Measurements from ENCODE around the gene PIEZO2. TPM values are rescaled to one million over a fixed set of nuclear protein-coding genes. Genes with fewer than 3 reads are reported as not detected.
"Not testable (repeated sequence)": the region's sequence is repeated elsewhere in the genome, so short reads cannot be mapped to it uniquely, and the experiment has no call there.

PIEZO2 gene
- total RNA-seq, 2 experiments from 2014 or later, result not detected

DNA sequence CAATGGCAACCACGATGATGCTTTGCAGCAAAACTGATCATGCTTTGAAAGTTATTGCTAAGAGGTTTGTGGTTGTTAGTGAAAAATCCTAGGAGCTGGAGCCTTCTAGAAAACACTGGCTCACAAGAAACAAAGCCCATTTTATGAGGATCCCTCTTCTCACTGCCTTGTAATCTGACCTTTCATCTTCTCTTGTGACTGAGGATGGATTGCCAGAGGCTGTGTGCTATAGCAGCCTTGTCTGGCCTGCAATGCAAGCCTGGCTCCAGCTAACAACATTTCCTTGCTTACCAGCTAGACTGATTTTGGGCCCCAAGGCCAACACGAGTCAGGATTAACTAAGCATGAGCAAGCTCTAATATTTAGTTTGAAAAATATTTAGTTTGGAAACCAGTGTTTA lies 13.1 kb downstream of the PIEZO2 start:
- Mint-ChIP-seq H3K4me1 (no peaks in the 10 kb centered on the region), H3K36me3 (no peaks in the 10 kb centered on the region)

DNA sequence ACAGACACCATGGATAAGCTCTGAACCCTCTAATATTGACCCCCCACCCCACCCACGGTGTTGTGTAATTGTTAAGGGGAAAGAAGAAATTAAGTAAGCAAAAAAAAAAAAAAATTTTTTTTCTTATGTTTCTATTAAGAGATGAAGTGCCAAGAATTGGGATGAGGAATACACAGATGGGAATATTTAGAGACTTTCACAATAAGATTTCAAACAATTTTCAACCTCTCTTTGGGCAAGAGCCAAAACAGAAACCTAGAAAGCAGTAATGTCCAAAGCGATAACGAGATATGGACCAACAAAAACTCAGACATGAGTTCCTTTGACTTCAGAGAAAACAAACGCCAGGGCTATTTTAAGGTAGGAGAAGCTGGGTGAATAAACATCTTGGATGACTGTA lies 14.4 kb downstream of the PIEZO2 start:
- no peaks in the 10 kb centered on the region for H3K27me3 Mint-ChIP-seq
- no peak for DNase-seq
- no peaks in the 10 kb centered on the region for H3K36me3 Mint-ChIP-seq
- no peaks in the 10 kb centered on the region for H3K4me1 Mint-ChIP-seq
- H3K9me3 Mint-ChIP-seq, result no peaks in the 10 kb centered on the region
- H3K4me3 Mint-ChIP-seq, result no peak overlapping the region
- no peak overlapping the region for H3K27ac Mint-ChIP-seq

More for the DNA sequence above, 13.1 kb downstream of the PIEZO2 start:
- H3K9me3 Mint-ChIP-seq, result no peaks in the 10 kb centered on the region
- no peak overlapping the region for H3K4me3 Mint-ChIP-seq
- no peak overlapping the region for H3K27ac Mint-ChIP-seq
- H3K27me3 Mint-ChIP-seq, result no peaks in the 10 kb centered on the region
- DNase-seq, result no peak

DNA sequence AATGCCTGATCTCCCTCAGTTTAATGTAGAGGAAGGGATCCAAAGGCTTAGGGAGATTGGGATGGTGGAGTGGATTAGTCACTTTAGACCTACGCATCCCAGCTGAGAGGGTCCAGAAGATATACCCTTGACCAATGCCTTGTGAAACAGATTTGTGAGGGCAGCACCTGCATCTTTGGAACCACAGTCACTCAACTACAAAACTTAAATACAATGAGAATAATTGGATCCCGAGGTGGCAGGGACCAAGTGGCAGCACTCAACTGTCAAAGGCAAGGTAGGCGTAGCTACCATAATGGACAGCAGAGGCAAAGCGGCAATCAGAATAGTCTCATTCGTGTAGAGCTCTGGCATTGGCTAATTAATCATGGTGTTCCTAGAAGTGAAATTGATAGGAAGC lies 20.3 kb downstream of the PIEZO2 start:
- not testable (repeated sequence) for H3K36me3 Mint-ChIP-seq, DNase-seq, H3K4me1 Mint-ChIP-seq, H3K27ac Mint-ChIP-seq, H3K4me3 Mint-ChIP-seq, H3K9me3 Mint-ChIP-seq, H3K27me3 Mint-ChIP-seq

DNA sequence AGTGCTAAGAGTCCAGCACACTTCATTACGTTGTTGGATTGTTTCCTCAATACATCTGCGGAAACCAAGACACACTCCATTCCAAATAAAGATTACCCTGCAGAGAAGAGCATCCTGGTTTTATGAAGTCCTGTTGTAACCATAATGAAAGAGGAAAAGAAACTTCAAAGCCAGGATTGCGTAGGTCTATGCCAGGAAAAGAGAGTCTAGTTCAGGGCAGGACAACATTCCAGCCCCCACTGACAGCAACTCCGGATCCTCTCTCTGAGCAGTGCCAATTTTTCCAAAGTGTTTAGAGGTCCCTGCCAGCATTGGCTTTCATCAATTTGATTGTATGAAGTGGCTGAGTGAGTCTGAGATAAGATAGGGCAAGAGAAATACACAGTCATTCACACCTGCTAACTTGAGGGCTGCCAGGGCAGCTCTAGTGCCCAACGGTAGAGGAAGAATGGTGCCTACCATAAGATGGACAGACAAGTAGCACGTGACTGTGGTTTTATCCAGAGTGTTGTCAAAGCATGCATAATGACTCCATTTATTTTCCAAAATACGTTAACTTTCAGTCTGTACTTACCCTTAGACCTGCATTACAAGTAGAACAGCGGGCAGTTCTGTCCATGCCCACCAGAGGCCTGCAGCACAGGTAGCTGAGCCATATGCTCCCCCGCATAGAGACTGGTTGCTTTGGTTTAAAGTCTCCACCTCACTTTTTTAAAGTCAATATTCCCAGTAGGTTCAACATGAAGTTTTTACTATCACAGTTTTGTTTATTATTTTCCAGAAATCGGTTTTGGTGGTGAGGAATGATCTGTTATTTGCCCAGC lies 23.7 kb downstream of the PIEZO2 start:
- Mint-ChIP-seq H3K4me1 (no peaks in the 10 kb centered on the region), H3K36me3 (no peaks in the 10 kb centered on the region), H3K9me3 (peaks cover 4% of the 10 kb centered on the region), H3K27ac (no peak overlapping the region), H3K4me3 (no peak overlapping the region), H3K27me3 (no peaks in the 10 kb centered on the region)
- no peak for DNase-seq

DNA sequence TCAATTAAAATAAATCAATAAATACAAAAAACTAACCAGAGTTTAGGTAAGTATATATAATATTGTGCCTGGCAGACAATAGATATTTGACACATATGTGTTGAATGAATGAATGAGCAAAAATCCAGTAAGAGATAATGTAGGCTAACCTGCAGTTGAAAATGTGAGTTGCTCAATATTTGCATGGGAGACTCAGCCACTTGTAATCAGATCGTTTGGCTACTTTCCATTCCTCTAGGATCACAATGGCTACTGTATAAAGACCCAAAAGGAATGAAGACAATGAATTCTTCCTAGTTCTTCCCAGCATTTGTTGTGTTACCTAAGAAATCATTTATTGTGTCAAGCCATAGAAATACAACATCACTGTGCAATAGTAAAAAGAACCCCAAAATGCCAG lies 25.3 kb downstream of the PIEZO2 start:
- Mint-ChIP-seq H3K27me3 (peaks cover 5% of the 10 kb centered on the region), H3K36me3 (no peaks in the 10 kb centered on the region), H3K27ac (no peak overlapping the region), H3K4me3 (no peak overlapping the region), H3K9me3 (peaks cover 4% of the 10 kb centered on the region), H3K4me1 (no peaks in the 10 kb centered on the region)
- DNase-seq, result no peak

DNA sequence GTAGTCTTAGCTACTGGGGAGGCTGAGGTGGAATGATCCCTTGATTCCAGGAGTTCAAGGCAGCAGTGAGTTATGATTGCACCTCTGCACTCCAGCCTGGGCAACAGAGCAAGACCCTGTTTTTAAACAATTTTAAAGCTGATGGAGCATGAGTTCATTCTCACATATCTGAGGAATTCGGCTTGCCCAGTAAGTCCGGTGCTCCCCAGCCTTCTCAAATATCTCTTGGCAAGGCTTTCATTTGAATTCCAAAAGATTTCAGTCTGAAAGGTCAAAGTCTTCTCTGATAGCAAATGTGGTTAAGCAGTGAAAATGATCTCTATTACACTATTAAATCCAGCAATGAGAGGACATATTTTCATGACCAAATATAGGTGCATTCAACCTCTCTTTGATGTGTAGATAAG lies 27.9 kb downstream of the PIEZO2 start:
- no peaks in the 10 kb centered on the region for H3K9me3 Mint-ChIP-seq
- DNase-seq, result no peak
- H3K4me1 Mint-ChIP-seq, result no peaks in the 10 kb centered on the region
- peaks cover 5% of the 10 kb centered on the region for H3K27me3 Mint-ChIP-seq
- H3K27ac Mint-ChIP-seq, result no peak overlapping the region
- no peak overlapping the region for H3K4me3 Mint-ChIP-seq
- no peaks in the 10 kb centered on the region for H3K36me3 Mint-ChIP-seq

DNA sequence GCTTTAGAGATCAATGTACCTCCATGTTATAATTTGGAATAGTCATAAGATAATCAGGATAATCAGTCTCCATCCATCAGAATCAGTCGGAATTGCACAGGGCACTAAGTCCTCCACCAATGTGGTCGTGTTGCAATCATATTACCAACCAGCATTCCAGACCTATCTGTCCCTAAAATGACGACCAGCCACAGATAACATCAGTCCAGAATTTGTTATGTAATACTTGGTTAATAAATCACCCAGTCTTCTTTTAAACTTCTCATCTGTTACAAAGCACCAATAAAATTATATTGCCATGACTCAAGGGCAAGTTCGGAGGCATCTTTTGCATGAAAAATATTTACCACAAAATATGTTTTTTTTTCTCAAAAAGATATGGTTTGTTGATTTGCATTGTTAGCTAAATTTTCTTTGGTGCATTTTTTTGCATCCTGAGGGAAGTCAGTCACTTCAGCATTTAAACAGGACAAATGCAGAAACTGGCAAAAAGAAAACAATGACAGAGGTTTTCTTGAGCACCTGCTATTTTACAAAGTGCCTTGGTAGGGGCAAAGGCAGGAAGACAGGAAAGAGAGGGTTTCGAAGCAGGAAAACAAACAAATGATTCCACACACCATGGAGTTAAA lies 29.3 kb downstream of the PIEZO2 start:
- Mint-ChIP-seq H3K27ac (no peak overlapping the region), H3K9me3 (no peaks in the 10 kb centered on the region), H3K4me3 (no peak overlapping the region), H3K4me1 (no peaks in the 10 kb centered on the region), H3K36me3 (no peaks in the 10 kb centered on the region), H3K27me3 (peaks cover 5% of the 10 kb centered on the region)
- no peak for DNase-seq

DNA sequence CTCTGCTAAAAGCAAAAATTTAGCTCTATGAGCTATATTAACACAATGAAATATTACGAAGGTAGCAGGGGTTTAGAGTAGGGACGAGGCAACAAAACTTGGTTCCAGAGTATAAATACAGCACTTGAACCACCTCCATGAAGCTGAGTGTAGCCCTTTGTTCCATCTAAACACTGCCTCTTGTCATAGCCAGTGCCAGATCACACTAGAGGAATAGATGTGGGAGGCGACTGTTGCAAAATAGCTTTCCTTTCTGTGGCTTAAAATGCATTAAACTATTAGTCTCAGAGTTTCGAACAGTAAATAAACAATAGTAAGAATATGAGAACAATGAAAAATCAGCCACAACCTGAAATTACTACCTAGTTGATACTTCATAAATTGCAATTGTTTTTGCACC lies 29.8 kb downstream of the PIEZO2 start:
- H3K4me3 Mint-ChIP-seq, result no peak overlapping the region

DNA sequence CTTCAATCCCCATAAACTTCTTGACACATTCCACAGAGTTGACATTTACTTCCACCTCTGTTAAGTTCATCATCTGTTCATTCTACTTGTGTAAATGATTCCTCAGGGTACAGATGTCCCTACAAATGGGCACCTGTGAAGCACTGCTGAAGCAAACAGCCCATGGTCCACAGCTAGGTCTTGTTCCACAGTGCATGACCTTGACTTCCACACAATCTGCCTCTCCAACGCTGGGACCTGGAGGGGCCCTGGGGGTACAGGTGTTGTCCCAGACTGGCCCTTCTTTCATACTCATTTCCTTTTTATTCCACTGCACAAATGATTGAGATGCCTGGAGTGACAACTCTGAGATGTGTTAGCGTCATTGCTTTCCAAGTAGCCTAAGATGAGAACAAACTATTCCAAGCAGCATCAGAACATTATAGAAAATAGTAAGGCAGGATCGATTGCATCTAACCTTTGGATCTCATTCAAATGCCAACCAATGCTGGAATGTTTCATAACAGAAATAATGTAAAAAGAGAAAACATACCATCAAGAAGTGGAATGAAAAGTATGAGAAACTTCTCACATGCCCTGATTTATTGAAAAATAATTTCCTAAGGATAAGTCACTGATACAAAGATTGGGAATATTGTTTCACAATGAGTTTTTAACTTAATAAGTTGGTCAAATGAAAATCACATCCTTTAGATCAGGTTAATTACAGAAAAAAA lies 31.2 kb downstream of the PIEZO2 start:
- no peaks in the 10 kb centered on the region for H3K4me1 Mint-ChIP-seq
- no peaks in the 10 kb centered on the region for H3K36me3 Mint-ChIP-seq
- no peaks in the 10 kb centered on the region for H3K9me3 Mint-ChIP-seq
- H3K27ac Mint-ChIP-seq, result no peak overlapping the region
- no peak overlapping the region for H3K4me3 Mint-ChIP-seq
- peaks cover 5% of the 10 kb centered on the region for H3K27me3 Mint-ChIP-seq
- no peak for DNase-seq

More for the DNA sequence above, 29.8 kb downstream of the PIEZO2 start:
- Mint-ChIP-seq H3K36me3 (no peaks in the 10 kb centered on the region), H3K27me3 (peaks cover 5% of the 10 kb centered on the region), H3K9me3 (no peaks in the 10 kb centered on the region), H3K4me1 (no peaks in the 10 kb centered on the region), H3K27ac (no peak overlapping the region)
- DNase-seq, result no peak

DNA sequence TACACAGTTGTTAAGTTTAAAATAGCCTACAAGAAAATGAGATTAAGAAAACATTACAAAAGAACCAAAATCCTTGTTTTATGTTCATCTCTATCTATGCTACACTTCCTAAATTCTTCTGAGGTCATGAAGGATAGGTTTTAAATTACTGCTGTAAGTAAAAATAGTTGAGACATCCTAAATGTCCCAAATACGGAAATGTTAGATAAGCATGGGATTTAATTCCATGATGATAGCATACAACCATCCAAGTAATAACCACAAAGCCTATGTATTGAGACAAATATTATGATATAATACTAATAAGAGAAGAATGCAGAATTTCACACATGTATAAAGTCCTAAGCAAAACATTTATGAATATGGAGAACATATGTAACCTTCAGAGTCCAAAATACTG lies 34.1 kb downstream of the PIEZO2 start:
- DNase-seq, result no peak
- Mint-ChIP-seq H3K27ac (no peak overlapping the region), H3K36me3 (no peaks in the 10 kb centered on the region), H3K9me3 (no peaks in the 10 kb centered on the region), H3K27me3 (peaks cover 5% of the 10 kb centered on the region), H3K4me1 (no peaks in the 10 kb centered on the region), H3K4me3 (no peak overlapping the region)

DNA sequence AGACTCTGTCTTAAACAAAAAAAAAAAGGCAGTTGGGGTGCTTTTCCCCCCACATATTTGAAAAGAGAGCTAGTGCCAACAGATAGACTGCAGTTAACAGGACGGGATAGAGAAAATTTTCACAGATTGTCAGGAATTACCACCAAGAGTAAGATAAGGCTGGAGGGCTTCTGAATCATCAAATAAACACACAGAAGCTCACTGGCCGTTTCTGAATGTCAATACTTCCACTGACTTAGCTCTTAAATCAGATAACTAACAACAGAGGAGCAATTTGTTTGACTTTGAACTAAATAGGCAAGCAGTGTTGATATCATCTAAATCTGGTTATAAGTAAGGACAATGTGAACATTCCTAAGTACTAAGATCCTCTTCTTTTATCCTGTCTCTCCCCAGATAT lies 34.7 kb downstream of the PIEZO2 start:
- H3K4me3 Mint-ChIP-seq, result no peak overlapping the region
- no peaks in the 10 kb centered on the region for H3K4me1 Mint-ChIP-seq
- H3K27me3 Mint-ChIP-seq, result no peaks in the 10 kb centered on the region
- H3K36me3 Mint-ChIP-seq, result no peaks in the 10 kb centered on the region
- H3K9me3 Mint-ChIP-seq, result no peaks in the 10 kb centered on the region
- no peak overlapping the region for H3K27ac Mint-ChIP-seq
- no peak for DNase-seq

DNA sequence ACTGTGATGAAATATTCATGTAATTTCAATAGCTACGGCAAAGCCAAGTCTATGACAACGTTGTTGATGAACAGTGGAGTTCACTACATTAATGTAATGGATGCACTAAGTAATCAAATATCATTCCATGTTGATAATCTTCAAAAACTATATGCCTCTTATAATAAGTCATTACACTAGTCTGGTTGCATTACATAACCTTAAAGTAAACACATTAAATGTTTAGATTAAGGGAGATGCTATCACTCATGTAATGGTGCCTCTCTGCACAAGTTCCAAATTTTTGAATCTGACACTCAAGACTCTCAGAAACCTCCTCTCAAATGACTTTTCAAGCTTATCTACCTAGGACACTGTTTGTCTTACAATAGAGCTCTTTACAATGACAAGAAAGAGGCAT lies 35.4 kb downstream of the PIEZO2 start:
- no peak for DNase-seq
- Mint-ChIP-seq H3K27me3 (no peaks in the 10 kb centered on the region), H3K9me3 (no peaks in the 10 kb centered on the region), H3K36me3 (no peaks in the 10 kb centered on the region), H3K4me3 (no peak overlapping the region), H3K4me1 (no peaks in the 10 kb centered on the region), H3K27ac (no peak overlapping the region)

DNA sequence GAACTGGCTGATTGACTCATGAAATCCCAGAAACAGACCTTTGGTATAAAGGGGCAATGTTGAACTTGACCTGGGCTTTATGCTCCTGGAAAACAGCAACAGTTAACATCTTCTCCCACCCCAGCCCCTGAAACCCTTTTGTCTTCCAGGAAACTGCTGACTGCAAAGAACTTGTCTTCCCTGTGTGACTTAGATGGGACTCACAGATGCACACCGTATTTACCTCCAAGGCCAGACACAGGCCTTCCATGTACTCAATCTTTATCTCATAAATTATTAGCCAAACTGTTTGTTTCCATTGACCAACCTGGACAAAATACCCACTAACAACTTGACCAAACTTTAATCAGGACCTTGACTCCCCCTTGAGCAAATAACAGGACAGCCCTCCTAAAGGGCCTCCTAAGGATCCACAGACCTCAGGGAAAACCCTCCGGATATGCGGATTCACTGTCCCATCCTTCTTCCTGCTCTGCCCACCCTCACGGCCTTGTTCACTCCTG lies 36.3 kb downstream of the PIEZO2 start:
- Mint-ChIP-seq H3K27me3 (no peaks in the 10 kb centered on the region), H3K27ac (no peak overlapping the region), H3K9me3 (no peaks in the 10 kb centered on the region), H3K4me3 (no peak overlapping the region), H3K4me1 (no peaks in the 10 kb centered on the region), H3K36me3 (no peaks in the 10 kb centered on the region)
- DNase-seq, result no peak

DNA sequence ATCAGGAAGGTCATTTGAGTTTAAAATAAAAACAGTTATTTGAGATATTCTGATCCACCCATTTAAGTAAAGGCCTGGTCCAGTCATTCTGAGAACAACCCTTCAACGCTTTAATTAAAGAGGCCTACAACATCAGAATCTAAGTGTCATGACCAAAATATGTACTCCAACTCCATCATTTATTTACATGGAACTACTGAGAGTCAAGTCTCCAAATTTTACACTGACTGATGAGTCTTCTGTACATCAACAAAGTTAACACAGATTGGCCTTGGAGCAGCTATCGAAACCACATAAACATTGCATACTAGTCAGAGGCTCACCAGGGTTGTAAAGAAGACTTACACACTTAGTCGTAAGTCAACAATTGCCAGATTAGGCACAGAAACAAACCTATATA lies 37.1 kb downstream of the PIEZO2 start:
- no peak for DNase-seq
- Mint-ChIP-seq H3K27ac (no peak overlapping the region), H3K27me3 (no peaks in the 10 kb centered on the region), H3K4me3 (no peak overlapping the region), H3K36me3 (no peaks in the 10 kb centered on the region), H3K9me3 (no peaks in the 10 kb centered on the region), H3K4me1 (no peaks in the 10 kb centered on the region)

DNA sequence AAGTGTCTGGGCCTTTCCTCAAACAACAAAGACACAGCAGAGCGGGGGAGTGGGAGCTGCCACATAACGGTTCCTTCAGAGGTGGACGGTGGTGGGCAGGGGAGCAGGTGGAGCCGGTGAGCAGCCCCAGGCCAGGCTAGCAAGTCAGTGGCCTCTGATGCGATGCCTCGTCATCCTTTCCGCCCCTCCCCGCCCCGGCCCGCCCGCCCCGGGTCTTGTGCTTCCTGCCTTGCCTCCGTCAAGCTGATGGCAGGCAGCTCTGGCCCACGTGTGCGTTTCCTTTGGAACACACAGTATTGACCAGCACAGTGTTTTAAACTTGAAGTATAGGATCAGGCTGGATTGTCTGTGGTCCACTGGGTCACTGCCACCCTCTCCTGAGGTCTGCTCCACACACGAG lies 38.9 kb downstream of the PIEZO2 start:
- Mint-ChIP-seq H3K4me3 (no peak overlapping the region), H3K27ac (no peak overlapping the region), H3K27me3 (no peaks in the 10 kb centered on the region), H3K4me1 (no peaks in the 10 kb centered on the region), H3K36me3 (no peaks in the 10 kb centered on the region), H3K9me3 (no peaks in the 10 kb centered on the region)
- no peak for DNase-seq
